KBM-7 (cell line): ENCODE results near the gene FAM111B.
"Not testable (repeated sequence)": the region's sequence is repeated elsewhere in the genome, so short reads cannot be mapped to it uniquely, and the experiment has no call there.

Source experiments
- DNase-seq: peaks from one replicate; pipeline ENCODE4 v3.0.0-alpha.2; 2015
- in situ Hi-C: fragments of 300-500 bp; cut with MboI; formaldehyde crosslinking; loops from 2 replicates; pipeline ENCODE4 v1.14.3; 2020; ENCODE audit warnings: low sequenced_read_pairs, low pct_unique_long_range_greater_than_20kb, mixed read lengths

The FAM111B gene

GRCh38 chr11:59095972-59096575 lies 11.0 kb upstream of the FAM111B start:
- DNase-seq, in situ Hi-C loops: not testable (repeated sequence)

GRCh38 chr11:59097113-59097708 lies 9.8 kb upstream of the FAM111B start:
- in situ Hi-C loops: no loop called here
- peak; percentile 73 for DNase-seq

GRCh38 chr11:59097938-59098337 lies 9.1 kb upstream of the FAM111B start:
- DNase-seq, in situ Hi-C loops: not testable (repeated sequence)

- no peak for DNase-seq
- in situ Hi-C loops: no loop called here
Measured at GRCh38 chr11:59102259-59102765, 4.7 kb upstream of the FAM111B start.

GRCh38 chr11:59107721-59108120 lies 684 bp downstream of the FAM111B start:
- in situ Hi-C loops: not testable (repeated sequence)
- peak; percentile 15 for DNase-seq

GRCh38 chr11:59112494-59112893 lies 5.5 kb downstream of the FAM111B start:
- in situ Hi-C loops: no loop called here

GRCh38 chr11:59114344-59114743 lies 7.3 kb downstream of the FAM111B start:
- in situ Hi-C loops: no loop called here
- no peak for DNase-seq

More at GRCh38 chr11:59112494-59112893, 5.5 kb downstream of the FAM111B start:
- no peak for DNase-seq

- in situ Hi-C loops: no loop called here
- DNase-seq: no peak
Measured at GRCh38 chr11:59115553-59115952, 8.5 kb downstream of the FAM111B start.

- in situ Hi-C loops: no loop called here
- DNase-seq: no peak
Measured at GRCh38 chr11:59117774-59118173, 10.7 kb downstream of the FAM111B start.

- no peak for DNase-seq
- in situ Hi-C loops: no loop called here
Measured at GRCh38 chr11:59119826-59120225, 12.8 kb downstream of the FAM111B start.

GRCh38 chr11:59135648-59136461 lies 28.8 kb downstream of the FAM111B start:
- DNase-seq: peak; percentile 89
- in situ Hi-C loops: no loop called here

GRCh38 chr11:59136551-59136950 lies 29.5 kb downstream of the FAM111B start:
- DNase-seq: peak; percentile 54
- in situ Hi-C loops: not testable (repeated sequence)

GRCh38 chr11:59137190-59137589 lies 30.2 kb downstream of the FAM111B start:
- in situ Hi-C loops: no loop called here
- DNase-seq: no peak

- in situ Hi-C loops: no loop called here
Measured at GRCh38 chr11:59138643-59139042, 31.6 kb downstream of the FAM111B start.

GRCh38 chr11:59141191-59141590 lies 34.2 kb downstream of the FAM111B start:
- DNase-seq: no peak
- in situ Hi-C loops: no loop called here

More at GRCh38 chr11:59138643-59139042, 31.6 kb downstream of the FAM111B start:
- DNase-seq: no peak

GRCh38 chr11:59141673-59142460 lies 34.8 kb downstream of the FAM111B start:
- no peak for DNase-seq

GRCh38 chr11:59142530-59143507 lies 35.8 kb downstream of the FAM111B start, which contains the start of gene FAM111A:
Gene FAM111A, plus strand, starts transcription at chr11:59142856. Its CDS starts 6,017 bp downstream, at chr11:59148873.
- in situ Hi-C loops: no loop called here
- DNase-seq: peak; percentile 89

More at GRCh38 chr11:59141673-59142460, 34.8 kb downstream of the FAM111B start:
- in situ Hi-C loops: no loop called here

- in situ Hi-C loops: no loop called here
- no peak for DNase-seq
Measured at GRCh38 chr11:59144096-59144495, 37.1 kb downstream of the FAM111B start.
